ENCODE results near the gene FUZ. TPM values are rescaled to one million over a fixed set of nuclear protein-coding genes. Genes with fewer than 3 reads are reported as not detected.

FUZ gene
- total RNA-seq, 6 donors from 2014 or later = 17.3 to 43.0 (median 22.3) TPM

GRCh38 chr19:49814010-49814409 is 918 bp upstream of the FUZ start:
- TF ChIP-seq POLR2AphosphoS5 (IDR thresholded peaks at IDR 0.05) (no peak), CTCF (IDR thresholded peaks at IDR 0.05) (no peak), EP300 (IDR thresholded peaks at IDR 0.05) (no peak), POLR2A (IDR thresholded peaks at IDR 0.05) (no peak)
- Histone ChIP-seq H3K27me3 (no peaks in the 10 kb centered on the region), H3K36me3 (no peaks in the 10 kb centered on the region), H3K4me3 (peak overlapping the region in 3 of 4 donors; percentile 58 to 83 (median 65)), H3K9me3 (no peaks in the 10 kb centered on the region), H3K4me1 (peaks cover 19 to 42% (median 26%) of the 10 kb centered on the region in 4 donors), H3K27ac (peak overlapping the region; percentile 88 to 93 (median 90))
- DNase-seq (no peak), ATAC-seq (ENCODE audit: low FRiP score in 2 of 2) (no peak)
- WGBS, 2 donors = 88 to 100% methylated on average over 1 of the region's 1 CpG

- WGBS, 2 donors = 54 to 76% methylated on average over 7 to 11 of the region's 11 CpGs
Observed at GRCh38 chr19:49812452-49812996, 568 bp downstream of the FUZ start.

GRCh38 chr19:49811328-49811727 is 1.8 kb downstream of the FUZ start:
- WGBS, 2 donors = 89 to 96% methylated on average over 6 of the region's 6 CpGs
- no peak for TF ChIP-seq POLR2A (IDR thresholded peaks at IDR 0.05)
- no peak for TF ChIP-seq CTCF (IDR thresholded peaks at IDR 0.05)
- TF ChIP-seq EP300 (IDR thresholded peaks at IDR 0.05) = no peak
- no peak for TF ChIP-seq POLR2AphosphoS5 (IDR thresholded peaks at IDR 0.05)

More at GRCh38 chr19:49812452-49812996, 568 bp downstream of the FUZ start:
- Histone ChIP-seq H3K27me3 (no peaks in the 10 kb centered on the region), H3K36me3 (peaks cover 0 to 4% (median 0%) of the 10 kb centered on the region in 4 donors), H3K4me1 (peaks cover 18 to 46% (median 28%) of the 10 kb centered on the region in 4 donors), H3K9me3 (no peaks in the 10 kb centered on the region), H3K4me3 (peak overlapping the region; percentile 58 to 83 (median 62)), H3K27ac (peak overlapping the region; percentile 88 to 93 (median 90))
- ATAC-seq (ENCODE audit: low FRiP score in 2 of 2) (no peak), DNase-seq (no peak)
- TF ChIP-seq EP300 (IDR thresholded peaks at IDR 0.05) = no peak
- no peak for TF ChIP-seq CTCF (IDR thresholded peaks at IDR 0.05)
- no peak for TF ChIP-seq POLR2AphosphoS5 (IDR thresholded peaks at IDR 0.05)
- no peak for TF ChIP-seq POLR2A (IDR thresholded peaks at IDR 0.05)

GRCh38 chr19:49809941-49810389 is 3.1 kb downstream of the FUZ start:
- peaks cover 0 to 29% (median 11%) of the 10 kb centered on the region in 4 donors for H3K36me3 ChIP-seq
- H3K9me3 ChIP-seq = no peaks in the 10 kb centered on the region
- TF ChIP-seq EP300 (IDR thresholded peaks at IDR 0.05) (no peak), POLR2AphosphoS5 (IDR thresholded peaks at IDR 0.05) (no peak), POLR2A (IDR thresholded peaks at IDR 0.05) (no peak), CTCF (IDR thresholded peaks at IDR 0.05) (no peak)
- peak overlapping the region; percentile 69 to 93 (median 80) for H3K4me3 ChIP-seq
- no peak for DNase-seq
- WGBS, 2 donors = 90 to 92% methylated on average over 4 to 5 of the region's 5 CpGs
- ATAC-seq (ENCODE audit: low FRiP score in 2 of 2) = no peak
- no peaks in the 10 kb centered on the region for H3K27me3 ChIP-seq
- peak overlapping the region; percentile 73 to 94 (median 89) for H3K27ac ChIP-seq
- H3K4me1 ChIP-seq = peaks cover 18 to 38% (median 24%) of the 10 kb centered on the region in 4 donors

More at GRCh38 chr19:49811328-49811727, 1.8 kb downstream of the FUZ start:
- Histone ChIP-seq H3K27ac (no peak overlapping the region), H3K36me3 (peaks cover 0 to 16% (median 3%) of the 10 kb centered on the region in 4 donors), H3K4me1 (peaks cover 18 to 38% (median 24%) of the 10 kb centered on the region in 4 donors), H3K27me3 (no peaks in the 10 kb centered on the region), H3K4me3 (no peak overlapping the region), H3K9me3 (no peaks in the 10 kb centered on the region)
- ATAC-seq (ENCODE audit: low FRiP score in 2 of 2) = no peak
- no peak for DNase-seq

All from upper lobe of left lung (tissue), 6 donors.